GM12875 (cell line): ENCODE data around the gene DNM3.

Source experiments
- H3K4me3 ChIP-seq: one replicate; pipeline ENCODE4 v1.5.1; 2011; ENCODE audit warnings: low read depth, low read length, control low read depth
- TF ChIP-seq, protein P1 (sequence below): IDR thresholded peaks from 2 replicates; pipeline ENCODE4 v1.5.1; 2011; ENCODE audit warnings: low read depth, mild to moderate bottlenecking, control low read depth, inconsistent platforms, low read length, moderate library complexity, borderline replicate concordance; ENCODE audit not compliant: insufficient read depth

Gene DNM3

DNA sequence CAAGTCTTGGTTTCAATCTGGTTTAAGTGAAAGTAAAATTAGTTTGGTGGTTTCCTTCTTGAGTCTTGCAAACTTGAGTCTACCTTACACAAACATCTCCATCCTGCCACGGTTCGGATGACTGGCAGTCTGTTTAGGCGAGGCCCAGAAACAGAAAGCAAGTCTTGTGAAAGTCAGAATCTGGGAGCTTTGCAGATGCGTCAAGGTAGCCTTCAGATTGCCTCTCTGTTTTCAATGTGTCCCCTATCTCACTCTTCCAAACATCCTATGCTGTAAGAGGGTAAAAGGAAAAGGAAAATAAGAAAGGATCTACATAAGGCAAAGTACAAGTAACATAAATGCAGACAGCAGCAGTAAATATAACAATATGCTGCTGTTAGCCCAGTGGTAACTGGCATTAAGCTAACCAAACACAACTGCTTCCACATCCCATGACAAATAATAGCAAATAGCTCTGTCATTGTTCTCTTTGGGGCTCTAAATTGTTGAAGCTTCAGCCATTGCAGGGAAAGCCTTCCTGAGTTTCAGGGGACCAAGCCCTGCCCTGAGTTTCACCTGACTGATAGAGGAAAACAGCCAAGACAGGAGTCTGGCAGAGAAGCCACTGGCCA, 552.9 kb downstream of the DNM3 start:
- H3K4me3 ChIP-seq = no peak overlapping the region

DNA sequence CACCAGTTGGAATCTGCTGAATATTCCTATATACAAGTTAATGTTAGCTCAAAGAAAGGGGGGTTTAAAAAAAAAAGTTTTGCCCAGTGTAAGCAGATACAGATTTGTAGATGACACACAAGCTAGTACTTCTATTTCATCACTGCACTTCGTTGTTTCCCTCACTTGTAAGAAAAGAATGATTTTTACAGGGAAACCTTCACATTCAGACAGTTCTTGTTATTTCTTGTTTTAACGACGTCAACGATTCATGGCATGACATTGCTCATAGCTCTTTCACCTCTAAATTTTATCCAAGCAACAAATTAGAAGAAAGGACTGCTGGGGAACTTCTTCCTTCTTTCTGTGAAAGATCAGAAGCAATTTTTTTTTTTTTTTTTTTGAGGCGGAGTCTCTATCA, 553.5 kb downstream of the DNM3 start:
- no peak overlapping the region for H3K4me3 ChIP-seq
- TF ChIP-seq, protein P1, sequence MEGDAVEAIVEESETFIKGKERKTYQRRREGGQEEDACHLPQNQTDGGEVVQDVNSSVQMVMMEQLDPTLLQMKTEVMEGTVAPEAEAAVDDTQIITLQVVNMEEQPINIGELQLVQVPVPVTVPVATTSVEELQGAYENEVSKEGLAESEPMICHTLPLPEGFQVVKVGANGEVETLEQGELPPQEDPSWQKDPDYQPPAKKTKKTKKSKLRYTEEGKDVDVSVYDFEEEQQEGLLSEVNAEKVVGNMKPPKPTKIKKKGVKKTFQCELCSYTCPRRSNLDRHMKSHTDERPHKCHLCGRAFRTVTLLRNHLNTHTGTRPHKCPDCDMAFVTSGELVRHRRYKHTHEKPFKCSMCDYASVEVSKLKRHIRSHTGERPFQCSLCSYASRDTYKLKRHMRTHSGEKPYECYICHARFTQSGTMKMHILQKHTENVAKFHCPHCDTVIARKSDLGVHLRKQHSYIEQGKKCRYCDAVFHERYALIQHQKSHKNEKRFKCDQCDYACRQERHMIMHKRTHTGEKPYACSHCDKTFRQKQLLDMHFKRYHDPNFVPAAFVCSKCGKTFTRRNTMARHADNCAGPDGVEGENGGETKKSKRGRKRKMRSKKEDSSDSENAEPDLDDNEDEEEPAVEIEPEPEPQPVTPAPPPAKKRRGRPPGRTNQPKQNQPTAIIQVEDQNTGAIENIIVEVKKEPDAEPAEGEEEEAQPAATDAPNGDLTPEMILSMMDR = no peak

More for the DNA sequence above, 552.9 kb downstream of the DNM3 start:
- TF ChIP-seq, protein P1 = no peak

DNA sequence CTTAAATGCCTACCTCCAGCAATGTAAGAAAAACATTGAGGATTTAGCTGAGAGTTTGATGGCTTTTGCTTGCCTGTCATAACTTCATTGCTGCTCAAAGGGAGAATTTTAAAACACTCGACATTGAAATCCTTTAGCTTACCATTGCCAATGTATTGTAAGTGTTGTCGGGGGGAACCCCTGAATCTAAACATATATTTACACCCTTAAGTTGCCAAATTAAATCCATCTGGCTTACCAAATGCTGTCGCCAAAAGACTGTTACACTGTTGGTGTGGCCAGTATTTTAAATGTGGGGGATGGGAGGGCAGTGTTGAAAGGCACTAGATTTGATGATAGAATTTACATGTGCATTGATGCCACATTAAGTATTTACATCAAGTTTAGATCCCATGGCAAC, 554.3 kb downstream of the DNM3 start:
- TF ChIP-seq, protein P1 = no peak
- H3K4me3 ChIP-seq = no peak overlapping the region

DNA sequence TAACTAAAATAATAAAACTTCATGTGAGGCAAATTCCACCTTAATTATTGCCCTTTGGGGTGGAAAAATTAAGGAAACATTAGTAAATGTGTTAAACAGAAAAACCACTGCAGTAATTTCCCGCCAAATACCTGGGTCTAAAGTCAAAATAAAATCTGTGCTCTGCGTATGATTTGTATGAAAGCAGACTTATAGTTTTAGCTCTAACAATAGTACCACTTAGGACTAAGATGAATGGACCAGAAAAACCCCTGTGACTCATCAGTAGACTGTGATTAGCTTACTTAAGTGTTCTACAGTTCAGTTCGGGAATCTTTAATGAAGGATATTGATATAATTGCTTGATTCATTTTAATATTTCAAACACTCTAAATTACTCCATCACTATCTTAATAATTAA, 555.9 kb downstream of the DNM3 start:
- TF ChIP-seq, protein P1 = no peak

DNA sequence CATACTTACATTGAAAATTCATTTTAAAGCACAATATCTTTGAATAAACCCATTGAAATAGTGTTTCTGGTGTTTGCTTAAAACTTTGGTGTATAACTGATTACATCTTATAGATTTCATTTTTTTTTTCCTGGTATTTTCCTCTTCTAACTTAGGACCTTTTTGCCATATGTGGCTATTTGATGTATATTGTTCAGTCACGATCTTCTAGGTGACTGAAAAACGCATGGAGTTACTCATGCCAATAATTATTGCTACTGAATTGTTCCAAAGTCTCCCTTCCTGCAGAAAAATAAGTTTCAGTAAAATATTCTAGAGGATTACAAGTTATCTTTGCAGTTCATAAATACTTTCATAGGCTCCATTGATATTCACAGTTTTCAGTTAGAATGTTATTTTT, 556.3 kb downstream of the DNM3 start:
- TF ChIP-seq, protein P1 = no peak
- no peak overlapping the region for H3K4me3 ChIP-seq

More for the DNA sequence above, 555.9 kb downstream of the DNM3 start:
- no peak overlapping the region for H3K4me3 ChIP-seq

DNA sequence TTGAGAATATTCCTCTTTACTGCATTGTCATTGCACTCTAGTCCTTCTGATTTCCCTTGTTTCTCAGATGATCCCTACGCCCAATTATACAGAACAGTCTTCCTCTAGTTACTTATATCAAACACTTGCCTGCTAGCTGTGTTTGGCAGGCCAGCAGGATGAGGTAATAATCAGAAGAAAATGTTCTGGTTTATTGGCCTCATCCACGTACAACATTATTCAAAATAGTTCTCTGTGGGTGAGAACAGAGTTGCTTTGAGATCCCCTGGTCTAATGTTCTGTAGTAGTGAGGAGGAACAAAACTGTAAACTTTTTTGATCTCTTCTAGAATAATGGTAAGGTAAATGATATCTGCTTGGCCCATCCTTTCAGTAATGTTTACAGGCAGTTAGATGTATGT, 556.9 kb downstream of the DNM3 start:
- TF ChIP-seq, protein P1 = no peak
- H3K4me3 ChIP-seq = no peak overlapping the region

DNA sequence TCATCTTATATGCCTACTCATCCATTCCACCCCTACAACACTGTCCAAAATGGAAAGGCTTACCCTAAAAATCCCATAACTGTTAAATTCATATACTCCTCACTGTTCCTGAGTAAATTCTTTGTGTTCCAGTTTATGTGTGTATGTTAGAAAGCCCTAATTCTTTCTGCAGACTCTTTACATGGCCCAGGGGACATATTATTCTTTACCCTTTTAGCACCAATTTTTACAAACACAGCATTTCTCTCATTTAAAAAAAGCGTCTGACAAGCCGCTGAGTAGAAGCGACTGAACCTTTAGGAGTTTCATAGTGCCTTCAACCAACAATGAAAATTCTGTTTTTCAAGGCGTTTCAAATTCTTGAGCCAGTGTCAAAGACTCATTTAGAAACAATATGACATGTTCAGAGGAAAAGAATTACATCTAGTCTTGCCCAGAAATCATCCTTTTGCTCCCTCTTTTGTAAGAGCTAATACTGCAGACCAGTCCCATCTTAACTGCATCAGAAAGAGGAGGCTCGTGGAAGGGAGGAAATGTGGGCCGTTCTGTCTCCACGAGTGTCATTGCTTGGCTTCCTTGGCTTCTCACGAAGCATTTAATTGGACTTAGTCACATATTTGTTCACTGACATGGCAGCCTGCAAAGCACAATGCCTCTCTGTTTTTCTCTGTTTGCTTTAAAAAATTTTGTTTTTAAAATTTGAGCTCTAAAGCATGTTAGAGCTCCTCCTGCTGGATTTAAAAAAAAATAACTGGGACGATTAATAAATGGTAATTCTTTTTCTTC, 557.9 kb downstream of the DNM3 start:
- TF ChIP-seq, protein P1 = no peak
- H3K4me3 ChIP-seq = no peak overlapping the region
